NK-92 (cell line): Measurements from ENCODE around the gene OS9.

ENCODE experiments used
- DNase-seq: peaks from one replicate; lab custom pipeline; 2025; ENCODE audit not compliant: unreplicated experiment; lab: John Stamatoyannopoulos, UW

OS9 gene

DNA sequence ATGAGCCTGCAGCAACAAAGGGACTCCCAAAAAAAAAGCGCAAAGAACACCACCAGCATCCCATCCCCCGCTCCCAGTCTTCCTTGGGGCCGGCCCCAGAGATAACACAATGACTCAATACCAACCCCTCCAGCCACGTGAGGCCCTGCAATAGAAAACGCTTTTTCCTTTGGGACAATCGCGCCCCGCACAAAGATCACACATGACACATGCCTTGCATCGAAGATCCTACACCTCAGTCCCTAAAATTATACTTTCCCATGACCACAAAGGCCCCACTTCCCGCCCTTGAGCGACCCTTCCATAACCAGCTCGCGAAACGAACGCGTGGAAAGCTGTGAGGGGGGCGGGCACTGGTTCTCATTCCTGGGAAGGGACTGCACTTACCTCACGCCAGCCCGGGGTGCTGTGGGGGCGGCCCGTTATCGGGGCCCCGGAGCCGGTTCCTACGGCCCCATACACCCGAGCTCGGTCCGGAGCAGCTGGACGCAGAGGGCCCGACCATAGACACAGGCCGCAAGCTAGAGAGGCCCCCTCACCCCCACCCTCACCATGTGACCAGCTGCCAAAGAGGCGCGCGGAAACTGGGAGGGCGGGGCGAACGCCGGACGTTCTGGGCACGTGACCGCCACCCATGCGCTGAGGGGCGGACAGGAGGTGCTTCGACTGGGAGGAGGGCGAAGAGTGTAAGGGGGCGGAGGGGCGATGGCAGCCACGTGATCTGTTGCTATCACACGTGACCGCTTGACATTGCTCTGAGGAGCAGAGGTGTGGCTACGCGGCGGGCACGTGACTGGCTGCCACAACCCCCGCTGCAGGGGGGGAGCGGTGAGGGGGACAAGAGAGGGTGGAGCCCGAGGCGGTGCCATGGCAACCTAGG, 58.1 kb downstream of the OS9 start, which contains the start of gene CDK4:
CDK4 (minus strand) TSS at position 523 of the 880 bp plus-strand sequence. CDS start 593 bp downstream, outside the sequence.
- DNase-seq = peak; percentile 97

DNA sequence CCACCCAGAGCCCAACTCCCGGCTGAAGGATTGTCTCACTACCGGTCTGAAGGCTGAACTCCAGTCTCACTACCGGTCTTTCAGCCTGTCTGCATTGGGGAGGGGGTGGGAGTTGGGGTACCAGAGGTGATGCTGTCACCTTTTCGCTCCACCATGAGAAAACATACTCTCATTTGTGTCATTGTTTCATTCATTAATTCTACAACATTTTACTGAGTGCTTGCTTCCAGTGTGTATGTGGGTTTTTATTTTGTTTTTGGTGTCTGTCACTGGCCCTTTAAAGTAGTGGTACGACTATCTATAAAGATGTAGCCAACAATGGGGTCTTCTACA, 58.7 kb downstream of the OS9 start:
- DNase-seq = no peak

DNA sequence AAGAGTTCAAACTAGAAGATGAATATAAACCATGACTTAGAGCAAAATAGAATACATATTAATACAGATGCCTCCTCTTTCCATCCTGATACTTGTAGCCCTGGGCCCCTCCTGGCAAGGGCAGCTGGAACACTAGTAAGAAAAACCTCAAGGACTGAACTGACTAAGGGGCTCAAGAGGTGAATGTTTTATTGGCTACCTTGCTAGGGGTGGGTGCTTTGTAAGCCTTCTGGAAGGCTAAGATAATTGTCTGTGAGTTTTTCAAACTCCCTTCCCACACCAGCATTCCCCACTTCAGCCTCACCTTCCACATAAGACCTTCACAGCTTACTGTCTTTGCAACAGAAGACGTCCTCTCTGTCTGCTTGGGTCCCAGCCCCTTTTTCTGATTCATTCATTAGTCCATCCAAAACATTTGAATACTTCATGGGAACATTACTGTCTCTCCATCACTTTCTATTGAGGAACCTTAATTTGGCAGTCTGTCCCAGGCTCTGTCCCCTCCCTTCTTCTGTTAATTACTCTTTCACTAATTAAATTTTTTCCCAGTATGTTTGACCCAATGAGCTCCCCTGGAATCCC, 59.9 kb downstream of the OS9 start:
- no peak for DNase-seq

DNA sequence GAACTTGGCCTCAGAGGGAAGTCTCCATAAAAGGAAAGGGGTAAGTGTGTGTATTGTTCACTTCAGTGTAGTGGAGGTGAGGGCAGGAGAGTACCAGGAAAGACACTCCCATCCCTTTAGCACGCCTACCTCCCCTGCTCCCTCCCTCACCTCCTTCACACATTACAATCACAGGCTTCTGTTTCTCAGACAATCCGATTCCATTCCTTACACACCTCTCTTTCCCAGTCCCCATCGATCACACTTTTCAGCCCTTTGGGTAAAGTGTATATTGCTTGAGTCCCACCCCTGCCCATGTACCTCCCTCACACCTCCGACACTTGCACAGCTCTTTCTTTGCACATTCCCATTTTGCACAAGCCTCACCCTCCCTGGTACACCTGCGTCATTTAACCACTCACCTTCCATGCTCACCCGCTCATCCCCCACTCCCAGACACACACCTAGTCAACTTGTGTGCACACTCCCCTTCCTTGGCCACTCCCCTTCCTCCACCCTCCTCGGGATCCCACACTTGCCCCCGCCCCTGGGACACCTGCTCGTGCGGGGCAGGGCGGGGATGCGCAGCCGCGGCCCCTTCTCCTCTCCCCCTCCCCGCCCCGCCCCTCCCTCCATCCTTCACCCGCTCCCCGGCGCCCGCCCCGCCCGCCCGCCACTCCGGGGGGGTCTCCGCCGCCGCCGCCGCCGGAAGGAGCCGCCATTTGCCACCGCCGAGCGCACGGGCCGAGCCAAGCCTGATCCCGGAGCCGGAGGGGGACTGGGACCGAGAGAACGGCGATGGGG, 60.7 kb downstream of the OS9 start, which contains the start of gene MARCHF9:
MARCHF9 (plus strand) TSS at position 693 of the 783 bp plus-strand sequence. CDS start 426 bp downstream, outside the sequence.
- DNase-seq = peak; percentile 27

DNA sequence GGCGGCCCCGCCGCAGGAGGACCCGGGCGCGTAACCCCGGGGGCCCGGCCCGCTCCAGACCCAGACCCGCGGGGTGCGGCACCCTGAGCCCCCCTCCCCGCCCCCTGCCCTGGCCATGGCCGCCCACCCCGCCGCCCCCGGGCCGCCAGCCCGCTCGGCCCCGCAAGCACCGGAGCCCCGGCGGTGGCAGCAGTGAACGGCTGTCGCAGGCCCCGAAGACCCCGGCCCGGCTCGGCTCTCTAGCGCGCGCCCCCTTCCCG, 61.2 kb downstream of the OS9 start:
- no peak for DNase-seq

DNA sequence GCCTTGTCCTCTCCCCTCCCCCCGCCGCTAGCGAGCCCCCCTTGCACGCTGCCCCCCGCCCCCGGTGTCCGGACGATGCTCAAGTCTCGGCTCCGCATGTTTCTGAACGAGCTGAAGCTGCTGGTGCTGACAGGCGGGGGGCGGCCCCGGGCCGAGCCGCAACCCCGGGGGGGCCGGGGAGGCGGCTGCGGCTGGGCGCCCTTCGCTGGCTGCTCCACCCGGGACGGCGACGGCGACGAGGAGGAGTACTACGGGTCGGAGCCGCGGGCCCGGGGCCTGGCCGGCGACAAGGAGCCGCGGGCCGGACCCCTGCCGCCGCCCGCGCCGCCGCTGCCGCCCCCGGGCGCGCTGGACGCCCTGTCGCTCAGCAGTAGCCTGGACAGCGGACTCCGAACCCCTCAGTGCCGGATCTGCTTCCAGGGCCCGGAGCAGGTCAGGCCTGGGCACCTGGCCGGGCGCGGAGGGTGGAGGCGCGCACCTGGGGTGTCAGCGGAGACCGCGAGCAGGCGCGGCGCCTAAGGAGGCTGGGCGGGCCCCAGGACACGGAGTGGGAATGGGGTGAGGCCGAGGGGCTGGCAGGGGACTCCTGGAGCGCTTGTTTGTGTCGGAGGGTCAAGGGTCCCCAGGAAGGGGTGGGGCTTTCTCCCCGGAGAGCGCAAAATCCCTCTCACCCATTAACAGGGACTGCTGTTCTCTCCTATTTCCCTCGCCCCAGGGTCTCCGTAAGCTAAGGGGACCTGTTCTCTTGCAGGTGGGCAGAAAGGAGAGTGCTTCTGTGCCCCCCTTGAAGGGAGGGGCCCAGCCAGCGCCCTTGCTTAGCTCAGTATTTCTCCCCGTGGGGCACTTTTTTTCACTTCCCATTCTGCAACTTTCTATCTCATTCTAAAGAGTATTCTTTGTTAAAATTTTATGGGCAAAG, 61.8 kb downstream of the OS9 start:
- DNase-seq = no peak

DNA sequence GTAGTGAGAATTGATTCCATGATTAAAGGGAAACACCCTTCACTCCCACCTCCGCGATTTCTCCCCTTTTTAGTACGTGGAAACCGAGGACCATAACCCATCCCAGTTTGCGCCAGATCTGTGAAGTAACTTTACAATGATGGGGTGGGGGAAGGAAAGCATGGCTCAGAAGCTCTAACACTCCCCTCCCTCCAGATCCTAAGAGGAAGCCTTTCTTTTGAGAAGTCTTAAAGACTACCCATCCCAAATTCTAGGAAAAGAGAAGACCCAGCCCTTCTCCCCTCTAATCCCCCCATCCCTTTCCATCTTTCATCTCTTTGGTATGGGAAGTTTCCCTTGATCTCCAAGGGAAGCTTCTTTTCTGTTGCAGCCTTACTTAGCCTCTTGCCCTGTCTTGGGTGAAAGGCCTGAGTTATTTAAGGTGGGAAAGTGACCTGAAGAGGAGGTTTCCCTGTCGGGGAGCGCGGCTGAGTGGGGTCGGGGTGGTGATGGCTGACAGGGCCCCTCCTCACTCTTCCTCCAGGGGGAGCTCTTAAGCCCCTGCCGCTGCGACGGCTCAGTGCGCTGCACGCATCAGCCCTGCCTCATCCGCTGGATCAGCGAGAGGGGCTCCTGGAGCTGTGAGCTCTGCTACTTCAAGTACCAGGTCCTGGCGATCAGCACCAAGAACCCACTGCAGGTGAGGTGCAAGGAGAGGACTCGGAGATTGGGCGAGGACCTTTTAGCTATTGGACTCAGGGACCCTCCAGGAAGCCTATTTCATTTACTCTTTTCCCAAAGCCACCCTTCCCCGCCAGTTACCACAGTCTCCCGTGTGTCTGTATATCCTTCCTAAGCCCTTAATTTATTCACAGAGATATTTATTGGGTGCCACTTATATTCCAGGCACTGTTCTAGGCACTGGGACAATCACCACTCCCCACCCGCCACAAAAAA, 62.7 kb downstream of the OS9 start:
- DNase-seq = no peak

DNA sequence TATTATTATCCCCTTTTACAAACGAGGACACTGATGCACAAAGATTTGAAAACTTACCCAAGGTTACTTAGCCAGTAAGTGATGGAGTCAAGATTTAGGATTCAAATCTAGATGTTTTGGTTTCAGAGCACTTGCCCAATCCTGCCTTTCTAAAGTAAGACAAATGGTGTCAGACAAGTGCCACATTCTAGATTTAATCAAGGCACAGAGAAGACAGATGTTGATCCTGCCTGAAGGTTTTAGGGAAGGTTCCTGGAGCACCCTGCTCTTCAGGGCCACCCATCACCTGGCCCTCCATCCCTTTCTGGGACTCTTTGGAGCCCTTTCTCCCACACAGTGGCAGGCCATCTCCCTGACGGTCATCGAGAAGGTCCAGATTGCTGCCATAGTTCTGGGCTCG, 63.8 kb downstream of the OS9 start:
- DNase-seq = no peak

DNA sequence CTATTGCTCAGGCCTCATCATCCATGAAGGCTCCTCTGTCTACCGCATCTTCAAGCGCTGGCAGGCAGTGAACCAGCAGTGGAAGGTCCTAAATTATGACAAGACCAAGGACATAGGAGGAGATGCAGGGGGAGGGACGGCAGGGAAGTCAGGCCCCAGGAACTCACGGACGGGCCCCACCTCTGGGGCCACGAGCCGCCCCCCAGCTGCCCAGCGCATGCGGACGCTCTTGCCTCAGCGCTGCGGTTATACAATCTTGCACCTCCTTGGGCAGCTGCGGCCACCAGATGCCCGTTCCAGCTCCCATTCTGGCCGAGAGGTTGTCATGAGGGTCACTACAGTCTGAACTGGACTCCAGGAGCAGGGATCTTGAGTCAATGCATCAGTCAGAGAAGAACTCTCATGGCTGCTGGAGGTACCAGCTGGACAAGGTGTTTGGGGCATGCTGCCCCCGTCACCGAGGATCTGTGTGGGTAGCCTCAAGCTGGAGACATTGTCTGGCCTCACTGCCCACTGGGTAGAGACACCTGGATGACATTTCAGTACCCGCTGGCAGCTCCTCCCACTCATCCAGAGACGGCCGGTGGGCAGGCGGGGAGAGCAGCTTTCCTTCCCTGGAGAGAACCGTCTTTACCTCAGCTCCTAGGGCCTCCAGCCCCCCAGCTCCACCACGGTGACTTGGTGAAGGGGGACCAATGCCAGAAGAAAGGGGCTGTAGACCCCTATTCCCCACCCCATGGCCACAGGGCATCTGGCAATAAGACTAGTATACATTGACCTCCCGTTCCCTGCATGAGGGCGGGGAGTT, 64.8 kb downstream of the OS9 start:
- DNase-seq = no peak

DNA sequence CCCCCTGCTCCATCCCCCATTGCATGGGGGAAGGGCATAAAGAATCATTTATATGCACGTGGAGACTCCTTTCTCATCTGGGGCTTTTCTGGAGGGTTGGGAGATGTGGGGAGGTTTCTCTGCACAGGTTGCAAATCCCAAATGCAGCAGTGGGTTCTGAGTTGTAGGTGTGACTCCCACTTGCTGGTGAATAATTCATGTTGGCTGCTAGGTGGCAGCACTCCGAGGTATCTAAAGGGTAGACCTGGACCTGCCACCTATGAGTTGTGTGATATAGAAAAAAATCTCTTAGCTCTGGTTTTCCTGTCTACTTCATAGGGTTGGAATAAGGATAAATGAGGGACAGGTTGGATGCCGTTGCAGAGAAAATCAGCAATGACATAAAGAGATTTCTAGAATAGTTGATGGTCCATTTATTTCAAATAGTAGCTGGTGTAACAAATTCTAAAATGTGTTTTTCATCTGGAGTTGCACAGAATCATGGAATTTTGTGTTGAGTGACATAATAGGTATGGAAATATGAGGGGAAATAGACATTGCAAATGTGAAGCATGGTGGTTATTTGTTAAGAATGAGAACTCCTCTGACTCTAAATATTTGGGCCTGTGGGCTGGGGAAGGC, 65.5 kb downstream of the OS9 start:
- no peak for DNase-seq

DNA sequence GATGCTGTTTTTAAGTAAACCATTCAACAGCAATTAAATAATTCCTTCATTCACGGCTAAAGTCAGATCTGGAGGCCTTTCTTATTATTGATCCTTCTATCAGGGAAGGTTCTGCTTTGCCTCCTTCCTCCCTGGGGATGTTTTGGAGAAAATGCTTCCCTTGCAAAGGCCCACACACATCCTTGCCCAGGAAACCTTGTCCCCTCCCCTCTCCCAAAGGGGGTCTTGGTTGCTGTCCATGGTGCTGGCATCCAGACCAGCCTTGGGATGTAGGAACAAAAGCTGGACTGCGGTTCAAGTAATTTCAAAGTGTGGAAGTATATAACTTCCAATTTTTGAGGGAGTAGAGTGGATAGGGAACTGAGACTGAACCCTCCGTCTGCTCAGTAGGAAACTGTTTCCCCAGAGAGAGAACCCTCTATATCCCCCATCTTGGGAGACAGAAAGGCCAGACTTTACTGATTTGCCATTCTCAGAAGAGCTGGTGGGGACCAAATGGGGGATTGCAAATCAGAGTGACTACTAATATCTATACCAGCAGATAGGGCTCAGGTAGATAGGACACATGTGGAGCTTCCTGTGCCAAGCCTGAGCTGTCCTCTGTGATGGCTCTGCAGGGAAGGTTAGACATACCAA, 66.5 kb downstream of the OS9 start:
- DNase-seq = no peak

DNA sequence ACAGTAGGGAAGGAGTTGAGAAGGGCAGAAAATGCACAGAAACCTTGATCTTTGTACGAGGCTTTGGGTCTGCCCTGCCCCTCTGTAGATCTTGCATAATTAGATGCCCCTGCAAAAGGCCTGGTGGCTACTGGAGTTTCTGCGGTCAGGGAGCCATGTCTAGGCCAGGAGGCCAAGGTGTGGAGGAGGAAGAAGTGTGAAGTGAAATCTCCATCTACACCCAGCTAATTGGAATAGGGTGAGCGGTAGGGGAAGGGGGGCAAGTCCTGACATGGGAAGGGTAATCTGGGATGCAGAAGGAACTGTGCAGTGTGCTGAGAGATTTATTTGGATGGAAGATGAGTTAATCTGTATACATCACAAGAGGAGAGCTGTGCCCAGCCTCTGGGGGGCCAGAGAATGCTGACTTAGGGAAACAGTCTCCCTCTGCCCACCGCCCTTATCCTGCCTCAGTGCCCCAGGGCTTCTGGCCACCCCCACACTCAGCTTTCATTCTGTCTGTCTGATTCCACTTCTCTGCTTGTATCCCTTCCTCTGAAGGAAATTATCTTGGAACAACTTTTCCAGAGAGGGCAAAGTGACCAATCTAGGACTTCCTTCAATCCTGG, 67.6 kb downstream of the OS9 start:
- DNase-seq = no peak

DNA sequence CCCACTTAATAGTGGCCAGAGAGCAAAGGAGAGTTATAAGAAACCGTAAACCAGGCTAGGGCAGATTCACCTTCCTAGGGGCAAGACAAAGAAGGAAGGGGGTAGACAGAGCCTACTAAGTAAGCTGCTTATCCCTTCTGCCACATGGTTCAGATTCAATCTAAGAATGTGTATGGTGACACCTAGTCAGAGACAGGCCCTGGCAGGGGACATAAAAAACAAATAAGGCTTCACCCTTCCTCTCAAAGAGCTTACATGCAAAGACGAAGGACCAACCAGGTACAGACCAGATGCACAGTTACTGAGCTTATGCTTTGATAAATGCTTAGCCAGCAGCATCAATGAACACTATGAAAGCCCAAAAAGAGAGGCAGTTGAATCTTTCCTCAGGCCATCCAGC, 68.5 kb downstream of the OS9 start:
- no peak for DNase-seq

DNA sequence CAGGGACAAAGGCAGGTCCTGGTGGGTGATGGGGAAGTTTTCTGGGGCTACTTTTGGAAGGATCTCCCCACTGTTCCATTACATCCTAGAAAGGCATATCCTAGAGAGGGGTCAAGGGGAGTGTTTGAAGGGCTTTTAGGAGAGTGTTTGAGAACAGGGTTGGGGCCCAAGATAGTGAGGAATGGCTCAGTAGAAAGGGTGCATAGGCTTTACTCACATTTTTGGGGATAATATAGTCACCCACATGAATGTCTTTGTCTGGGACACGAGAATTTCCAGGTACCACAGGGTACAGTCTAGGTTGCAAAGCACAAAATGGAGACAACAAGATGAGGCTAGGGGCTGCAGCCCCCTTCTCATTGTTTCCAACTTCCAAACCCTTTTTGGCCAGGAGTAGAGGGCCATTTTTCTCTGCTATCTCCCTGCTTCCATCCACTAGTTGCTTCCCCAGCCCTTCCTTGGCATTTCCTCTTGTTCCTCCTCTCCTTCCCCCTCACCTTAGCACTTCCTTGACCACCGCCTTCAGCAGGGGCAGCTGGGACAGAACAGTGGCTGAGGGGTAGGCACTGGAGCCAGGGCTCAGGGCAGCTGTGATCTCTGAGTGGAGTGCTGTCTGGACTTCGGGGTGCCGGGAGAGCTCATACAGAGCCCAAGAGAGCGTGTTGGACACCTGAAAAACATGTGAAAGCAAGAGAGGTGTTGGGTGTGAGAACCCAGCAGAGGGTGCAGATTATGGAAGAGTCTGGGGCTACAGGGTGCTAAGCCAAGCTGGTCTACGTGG, 70.1 kb downstream of the OS9 start:
- no peak for DNase-seq

DNA sequence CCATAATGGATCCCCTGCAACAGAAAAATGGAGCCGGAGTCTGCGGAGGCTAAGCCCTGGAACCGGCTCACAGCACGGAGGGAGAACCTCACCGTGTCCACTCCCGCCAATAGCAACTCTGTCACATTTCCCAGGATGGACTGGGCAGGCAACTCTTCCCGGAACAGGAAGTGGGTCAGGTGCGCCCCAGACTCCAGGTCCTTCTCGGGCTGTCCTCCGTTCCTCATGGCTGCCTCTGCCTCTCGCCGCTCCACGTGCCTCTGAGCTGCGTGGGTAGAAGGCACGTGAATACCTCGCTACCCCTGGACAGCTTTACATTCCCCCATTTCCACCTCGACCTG, 70.7 kb downstream of the OS9 start:
- no peak for DNase-seq

DNA sequence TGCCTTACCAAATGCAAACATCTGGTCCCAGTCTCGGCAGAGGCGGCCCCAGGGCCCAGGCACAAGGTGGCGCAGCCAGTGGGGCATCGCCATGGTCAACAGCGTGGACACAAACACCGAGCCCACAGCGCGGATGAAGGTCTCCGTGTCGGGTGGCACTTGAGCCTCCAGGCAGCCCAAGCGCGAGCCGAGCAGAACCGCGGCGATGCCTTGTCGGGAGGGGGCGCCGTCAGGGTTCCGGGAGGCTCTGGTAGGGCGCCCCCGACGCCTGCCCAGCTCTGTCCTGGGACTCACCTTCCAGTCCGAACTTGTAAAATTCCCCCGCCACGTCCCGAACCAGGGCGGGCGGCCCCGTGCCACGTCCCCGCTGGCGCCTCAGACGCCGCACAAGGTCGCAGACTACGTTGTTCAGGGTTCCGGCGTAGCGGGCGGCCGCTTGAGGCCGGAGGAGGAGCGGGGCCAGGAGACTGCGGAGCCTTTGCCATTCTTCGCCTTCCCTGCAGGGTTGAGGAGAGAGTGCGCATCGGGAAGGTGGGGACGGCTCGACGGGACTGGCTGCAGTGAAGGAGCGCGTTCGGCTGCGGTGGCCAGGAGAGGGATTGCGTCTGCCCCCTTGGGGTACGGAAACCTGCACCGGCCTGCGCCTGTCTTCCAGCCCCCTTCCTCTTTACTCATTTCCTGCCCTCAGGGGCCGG, 71.2 kb downstream of the OS9 start:
- DNase-seq = no peak
